Neural progenitor cell (in vitro differentiated cells): ENCODE results near the gene TCP11L1. TPM values are rescaled to one million over a fixed set of nuclear protein-coding genes. Genes with fewer than 3 reads are reported as not detected.

Experiments
- DNase-seq: peaks from one replicate; pipeline ENCODE4 v3.0.0-alpha.2; 2016; ENCODE audit warnings: low spot score
- H2AFZ ChIP-seq: fragments of 200-600 bp; sonication (generic); replicated peaks from 2 replicates; pipeline ENCODE4 v1.6.1; 2016; ENCODE audit warnings: antibody characterized with exemption
- H3F3A ChIP-seq: fragments of 200-600 bp; sonication (generic); 2 replicates; pipeline ENCODE4 v1.6.1; 2016; ENCODE audit warnings: antibody characterized with exemption, low read depth
- H3K27ac ChIP-seq: fragments of 200-600 bp; sonication (generic); 2 replicates; pipeline ENCODE4 v1.5.1; 2016; ENCODE audit warnings: mild to moderate bottlenecking
- H3K27me3 ChIP-seq: fragments of 200-600 bp; sonication (generic); 2 replicates; pipeline ENCODE4 v1.6.1; 2016; ENCODE audit warnings: mild to moderate bottlenecking, moderate library complexity
- H3K36me3 ChIP-seq: fragments of 200-600 bp; sonication (generic); 2 replicates; pipeline ENCODE4 v1.5.1; 2016
- H3K4me1 ChIP-seq: fragments of 200-600 bp; sonication (generic); 2 replicates; pipeline ENCODE4 v1.6.1; 2016; ENCODE audit warnings: mixed run types
- H3K4me2 ChIP-seq: fragments of 200-600 bp; sonication (generic); 2 replicates; pipeline ENCODE4 v1.6.1; 2016
- H3K4me3 ChIP-seq: fragments of 200-600 bp; sonication (generic); 2 replicates; pipeline ENCODE4 v1.5.1; 2016
- H3K79me2 ChIP-seq: fragments of 200-600 bp; sonication (generic); 2 replicates; pipeline ENCODE4 v1.6.1; 2016; ENCODE audit warnings: low read depth
- H3K9ac ChIP-seq: fragments of 200-600 bp; sonication (generic); 2 replicates; pipeline ENCODE4 v1.6.1; 2016
- H3K9me3 ChIP-seq: fragments of 200-600 bp; sonication (generic); 2 replicates; pipeline ENCODE4 v1.5.1; 2016; ENCODE audit warnings: low read depth
- H4K20me1 ChIP-seq: fragments of 200-600 bp; sonication (generic); 2 replicates; pipeline ENCODE4 v1.6.1; 2016; ENCODE audit warnings: low read depth
- H3K27ac Mint-ChIP-seq: 3 replicates; pipeline ENCODE4 v1.8.0; 2021; ENCODE audit warnings: mixed read lengths
- H3K27me3 Mint-ChIP-seq: 2 replicates; pipeline ENCODE4 v1.8.0; 2022; ENCODE audit warnings: low read depth, mild to moderate bottlenecking, inconsistent platforms, moderate library complexity, mixed read lengths; ENCODE audit not compliant: insufficient read depth
- H3K36me3 Mint-ChIP-seq: 3 replicates; pipeline ENCODE4 v1.8.0; 2021; ENCODE audit warnings: mixed read lengths
- H3K4me1 Mint-ChIP-seq: 3 replicates; pipeline ENCODE4 v1.8.0; 2021; ENCODE audit warnings: mixed read lengths
- H3K4me3 Mint-ChIP-seq: 3 replicates; pipeline ENCODE4 v1.8.0; 2021; ENCODE audit warnings: mild to moderate bottlenecking, moderate library complexity, mixed read lengths
- H3K9me3 Mint-ChIP-seq: 3 replicates; pipeline ENCODE4 v1.8.0; 2020; ENCODE audit warnings: mixed read lengths
- CTCF ChIP-seq: fragments of 200-600 bp; sonication (generic); IDR thresholded peaks from 2 replicates; pipeline ENCODE4 v1.5.1; 2017; ENCODE audit warnings: antibody characterized with exemption, mild to moderate bottlenecking
- EZH2 ChIP-seq: fragments of 200-600 bp; sonication (generic); IDR thresholded peaks from 2 replicates; pipeline ENCODE4 v1.6.1; 2017; ENCODE audit warnings: antibody characterized with exemption, mild to moderate bottlenecking, moderate library complexity
- EZH2phosphoT487 ChIP-seq: fragments of 200-600 bp; sonication (generic); IDR thresholded peaks from 2 replicates; pipeline ENCODE4 v1.6.1; 2017; ENCODE audit warnings: antibody characterized with exemption
- total RNA-seq: library from RNA; depleted of rRNA; stranded (reverse); fragments of >200 nt; gene quantifications from 2 replicates; pipeline ENCODE4 v1.2.3, GENCODE V29; 2015; ENCODE audit warnings: low replicate concordance

TCP11L1 gene
- total RNA-seq, 1 donor from 2014 or later, result 20.0 TPM

GRCh38 chr11:33021937-33022336, 17.4 kb upstream of the TCP11L1 start:
- no peaks in the 10 kb centered on the region for H3K9me3 ChIP-seq
- no peak overlapping the region for H2AFZ ChIP-seq
- no peak overlapping the region for H3K27ac ChIP-seq
- Mint-ChIP-seq H3K9me3 (no peaks in the 10 kb centered on the region), H3K36me3 (no peaks in the 10 kb centered on the region), H3K4me1 (peaks cover 9% of the 10 kb centered on the region), H3K27me3 (peaks cover 2% of the 10 kb centered on the region), H3K27ac (no peak overlapping the region), H3K4me3 (no peak overlapping the region)
- H3K4me3 ChIP-seq, result no peak overlapping the region
- no peaks in the 10 kb centered on the region for H3K4me1 ChIP-seq
- H3F3A ChIP-seq, result peaks cover 6% of the 10 kb centered on the region
- no peak overlapping the region for H3K4me2 ChIP-seq
- DNase-seq, result no peak
- no peak for TF ChIP-seq EZH2phosphoT487
- no peak for TF ChIP-seq CTCF
- no peak for TF ChIP-seq EZH2
- H3K79me2 ChIP-seq, result no peaks in the 10 kb centered on the region
- no peaks in the 10 kb centered on the region for H3K36me3 ChIP-seq
- peaks cover 19% of the 10 kb centered on the region for H3K27me3 ChIP-seq
- H4K20me1 ChIP-seq, result no peaks in the 10 kb centered on the region
- no peak overlapping the region for H3K9ac ChIP-seq

GRCh38 chr11:33025339-33025722, 14.0 kb upstream of the TCP11L1 start:
- Mint-ChIP-seq H3K4me3 (no peak overlapping the region), H3K27me3 (no peaks in the 10 kb centered on the region), H3K4me1 (no peaks in the 10 kb centered on the region), H3K36me3 (no peaks in the 10 kb centered on the region), H3K27ac (no peak overlapping the region), H3K9me3 (no peaks in the 10 kb centered on the region)
- H3F3A ChIP-seq, result no peaks in the 10 kb centered on the region
- H3K27ac ChIP-seq, result no peak overlapping the region
- H4K20me1 ChIP-seq, result no peaks in the 10 kb centered on the region
- H2AFZ ChIP-seq, result no peak overlapping the region
- H3K79me2 ChIP-seq, result no peaks in the 10 kb centered on the region
- no peaks in the 10 kb centered on the region for H3K9me3 ChIP-seq
- no peak for DNase-seq
- H3K4me3 ChIP-seq, result no peak overlapping the region
- TF ChIP-seq EZH2 (no peak), CTCF (no peak), EZH2phosphoT487 (no peak)
- H3K9ac ChIP-seq, result no peak overlapping the region
- no peak overlapping the region for H3K4me2 ChIP-seq
- H3K36me3 ChIP-seq, result no peaks in the 10 kb centered on the region
- H3K27me3 ChIP-seq, result no peaks in the 10 kb centered on the region
- H3K4me1 ChIP-seq, result no peaks in the 10 kb centered on the region

- no peak overlapping the region for H2AFZ ChIP-seq
- no peaks in the 10 kb centered on the region for H3K79me2 ChIP-seq
- no peaks in the 10 kb centered on the region for H3K27me3 ChIP-seq
- H3K4me3 ChIP-seq, result no peak overlapping the region
- Mint-ChIP-seq H3K27ac (no peak overlapping the region), H3K4me1 (no peaks in the 10 kb centered on the region), H3K4me3 (no peak overlapping the region), H3K9me3 (no peaks in the 10 kb centered on the region), H3K27me3 (no peaks in the 10 kb centered on the region), H3K36me3 (peaks cover 4% of the 10 kb centered on the region)
- no peak overlapping the region for H3K9ac ChIP-seq
- H3F3A ChIP-seq, result no peaks in the 10 kb centered on the region
- no peaks in the 10 kb centered on the region for H3K4me1 ChIP-seq
- no peak overlapping the region for H3K4me2 ChIP-seq
- no peak for DNase-seq
- H4K20me1 ChIP-seq, result no peaks in the 10 kb centered on the region
- TF ChIP-seq EZH2 (no peak), EZH2phosphoT487 (no peak), CTCF (no peak)
- H3K36me3 ChIP-seq, result no peaks in the 10 kb centered on the region
- no peak overlapping the region for H3K27ac ChIP-seq
- H3K9me3 ChIP-seq, result no peaks in the 10 kb centered on the region
These were observed 12.1 kb upstream of the TCP11L1 start for GRCh38 chr11:33027233-33027632.
